ENCODE results near the gene DPP10.

GRCh38 chr2:114488841-114489530 is 46.5 kb downstream of the DPP10 start:
- TF ChIP-seq CTCF (IDR thresholded peaks at IDR 0.05) (no peak), POLR2A (IDR thresholded peaks at IDR 0.05) (no peak)
